WTC11 (cell line): Measurements from ENCODE around the gene CTNNA3. TPM values are rescaled to one million over a fixed set of nuclear protein-coding genes. Genes with fewer than 3 reads are reported as not detected.

Experiments used
- ATAC-seq: fragments of 200-7000 bp; cut with Tn5 transposase; 2 replicates; pipeline ENCODE4 v1.10.0; 2021; ENCODE audit warnings: mild to moderate bottlenecking, moderate library complexity
- CTCF ChIA-PET: fragments of 300-600 bp; sonication (Branson Sonifier 250); formaldehyde crosslinking; loops from one replicate; lab custom pipeline; 2021; ENCODE audit warnings: antibody characterized with exemption; lab: Charles Lee
- POLR2A ChIA-PET: fragments of 350-600 bp; sonication (Branson Sonifier 250); formaldehyde crosslinking; loops from one replicate; lab custom pipeline; 2021; ENCODE audit warnings: antibody characterized with exemption; lab: Charles Lee
- DNase-seq: peaks from one replicate; pipeline ENCODE4 v3.0.0; 2021; ENCODE audit warnings: low spot score
- H3K27ac Mint-ChIP-seq: 2 replicates; pipeline ENCODE4 v1.8.0; 2021; ENCODE audit warnings: mixed read lengths
- H3K27me3 Mint-ChIP-seq: 2 replicates; pipeline ENCODE4 v1.8.0; 2021; ENCODE audit warnings: low read depth, mild to moderate bottlenecking, moderate library complexity, mixed read lengths
- H3K36me3 Mint-ChIP-seq: 2 replicates; pipeline ENCODE4 v1.8.0; 2021; ENCODE audit warnings: mixed read lengths
- H3K4me1 Mint-ChIP-seq: 2 replicates; pipeline ENCODE4 v1.8.0; 2022; ENCODE audit warnings: mixed read lengths
- H3K4me3 Mint-ChIP-seq: 2 replicates; pipeline ENCODE4 v1.8.0; 2021; ENCODE audit warnings: mild to moderate bottlenecking, moderate library complexity, mixed read lengths
- H3K9me3 Mint-ChIP-seq: 2 replicates; pipeline ENCODE4 v1.8.0; 2021; ENCODE audit warnings: mixed read lengths
- ATF2 ChIP-seq: sonication (generic); formaldehyde crosslinking; IDR thresholded peaks from 2 replicates; pipeline ENCODE4 v1.8.1; 2022; ENCODE audit warnings: low read depth, missing genetic modification reagents, borderline replicate concordance
- ATF6 ChIP-seq: sonication (generic); formaldehyde crosslinking; IDR thresholded peaks from 2 replicates; pipeline ENCODE4 v1.8.1; 2023; ENCODE audit warnings: mild to moderate bottlenecking, missing genetic modification reagents
- CBFB ChIP-seq: sonication (generic); formaldehyde crosslinking; IDR thresholded peaks from 2 replicates; pipeline ENCODE4 v1.8.1; 2022; ENCODE audit warnings: mild to moderate bottlenecking, low read depth, missing genetic modification reagents
- CREM ChIP-seq: sonication (generic); formaldehyde crosslinking; IDR thresholded peaks from 2 replicates; pipeline ENCODE4 v1.8.1; 2022; ENCODE audit warnings: mild to moderate bottlenecking, missing genetic modification reagents, moderate library complexity
- ELF4 ChIP-seq: sonication (generic); formaldehyde crosslinking; IDR thresholded peaks from 2 replicates; pipeline ENCODE4 v1.8.1; 2022; ENCODE audit warnings: low read depth, mild to moderate bottlenecking, moderate library complexity, missing genetic modification reagents
- ESRRA ChIP-seq: sonication (generic); formaldehyde crosslinking; IDR thresholded peaks from 2 replicates; pipeline ENCODE4 v1.8.1; 2022; ENCODE audit warnings: mild to moderate bottlenecking, missing genetic modification reagents, borderline replicate concordance
- HMGA2 ChIP-seq: fragments of 250-450 bp; sonication (Bioruptor Pico); IDR thresholded peaks from 2 replicates; pipeline ENCODE4 v1.4.0; 2021; ENCODE audit warnings: mild to moderate bottlenecking, moderate library complexity
- IRF2 ChIP-seq: sonication (generic); formaldehyde crosslinking; IDR thresholded peaks from 2 replicates; pipeline ENCODE4 v1.8.0; 2022; ENCODE audit warnings: low read depth, missing genetic modification reagents, borderline replicate concordance
- KAT7 ChIP-seq: sonication (generic); formaldehyde crosslinking; IDR thresholded peaks from 2 replicates; pipeline ENCODE4 v1.8.1; 2023; ENCODE audit warnings: missing genetic modification reagents, mild to moderate bottlenecking, borderline replicate concordance
- NFATC4 ChIP-seq: fragments of 250-450 bp; sonication (Bioruptor Pico); IDR thresholded peaks from 2 replicates; pipeline ENCODE4 v1.9.0; 2021; ENCODE audit warnings: mild to moderate bottlenecking
- NFYB ChIP-seq: sonication (generic); formaldehyde crosslinking; conservative IDR thresholded peaks from 2 replicates; pipeline ENCODE4 v1.8.0; 2022; ENCODE audit warnings: low read depth, missing genetic modification reagents
- NR3C1 ChIP-seq: sonication (generic); formaldehyde crosslinking; conservative IDR thresholded peaks from 2 replicates; pipeline ENCODE4 v1.8.1; 2023; ENCODE audit warnings: low read depth, mild to moderate bottlenecking, missing genetic modification reagents
- ZBTB21 ChIP-seq: sonication (generic); formaldehyde crosslinking; IDR thresholded peaks from 2 replicates; pipeline ENCODE4 v1.8.1; 2023; ENCODE audit warnings: mild to moderate bottlenecking, missing genetic modification reagents, borderline replicate concordance
- ZNF281 ChIP-seq: sonication (generic); formaldehyde crosslinking; IDR thresholded peaks from 2 replicates; pipeline ENCODE4 v1.8.0; 2023; ENCODE audit warnings: mild to moderate bottlenecking, missing genetic modification reagents
- ZNF396 ChIP-seq: fragments of 250-450 bp; sonication (Bioruptor Pico); IDR thresholded peaks from 2 replicates; pipeline ENCODE4 v1.8.0; 2021; ENCODE audit warnings: mild to moderate bottlenecking, moderate library complexity, borderline replicate concordance
- ZNF532 ChIP-seq: fragments of 250-450 bp; sonication (Bioruptor Pico); IDR thresholded peaks from 2 replicates; pipeline ENCODE4 v1.9.0; 2021; ENCODE audit warnings: mild to moderate bottlenecking, borderline replicate concordance
- total RNA-seq: library from RNA; stranded (reverse); gene quantifications from 3 replicates; pipeline ENCODE4 v1.2.3, GENCODE V29; 2021
- TF ChIP-seq, protein P1 (sequence below): sonication (generic); formaldehyde crosslinking; IDR thresholded peaks from 2 replicates; pipeline ENCODE4 v1.8.1; 2023; ENCODE audit warnings: mild to moderate bottlenecking, missing genetic modification reagents, moderate library complexity

CTNNA3 gene
- total RNA-seq, 1 experiment from 2014 or later: 6.1 TPM

- ChIA-PET POLR2A (no interaction called here), CTCF (no interaction called here)
- H3K27me3 Mint-ChIP-seq: no peaks in the 10 kb centered on the region; the same call in 1 of the 2 replicates
- no peak overlapping the region for H3K27ac Mint-ChIP-seq
- DNase-seq (no peak), ATAC-seq (no peak)
- peaks cover 9% of the 10 kb centered on the region for H3K4me1 Mint-ChIP-seq
- H3K4me3 Mint-ChIP-seq: no peak overlapping the region
- no peaks in the 10 kb centered on the region for H3K9me3 Mint-ChIP-seq
- H3K36me3 Mint-ChIP-seq: no peaks in the 10 kb centered on the region
- TF ChIP-seq ATF6 (CRISPR knock-in tag) (no peak), NFYB (CRISPR knock-in tag) (no peak), ZNF281 (CRISPR knock-in tag) (no peak), IRF2 (CRISPR knock-in tag) (no peak), ZNF396 (no peak), ELF4 (CRISPR knock-in tag) (no peak), ZBTB21 (CRISPR knock-in tag) (no peak), ZNF532 (CRISPR knock-in tag) (no peak), CREM (CRISPR knock-in tag) (no peak), ESRRA (CRISPR knock-in tag) (no peak), KAT7 (CRISPR knock-in tag) (no peak), CBFB (no peak), NFATC4 (CRISPR knock-in tag) (no peak), NR3C1 (CRISPR knock-in tag) (no peak), HMGA2 (no peak)
- TF ChIP-seq, protein P1, sequence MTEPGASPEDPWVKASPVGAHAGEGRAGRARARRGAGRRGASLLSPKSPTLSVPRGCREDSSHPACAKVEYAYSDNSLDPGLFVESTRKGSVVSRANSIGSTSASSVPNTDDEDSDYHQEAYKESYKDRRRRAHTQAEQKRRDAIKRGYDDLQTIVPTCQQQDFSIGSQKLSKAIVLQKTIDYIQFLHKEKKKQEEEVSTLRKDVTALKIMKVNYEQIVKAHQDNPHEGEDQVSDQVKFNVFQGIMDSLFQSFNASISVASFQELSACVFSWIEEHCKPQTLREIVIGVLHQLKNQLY: no peak
Measured at GRCh38 chr10:66842867-66843266, 853.1 kb downstream of the CTNNA3 start.

GRCh38 chr10:66842371-66842770 is 853.6 kb downstream of the CTNNA3 start:
- Mint-ChIP-seq H3K9me3 (no peaks in the 10 kb centered on the region), H3K36me3 (no peaks in the 10 kb centered on the region), H3K27me3 (no peaks in the 10 kb centered on the region; the same call in 1 of the 2 replicates), H3K4me1 (peaks cover 9% of the 10 kb centered on the region), H3K4me3 (no peak overlapping the region), H3K27ac (no peak overlapping the region)
- no peak for TF ChIP-seq ATF2 (CRISPR knock-in tag)
- no peak for TF ChIP-seq CREM (CRISPR knock-in tag)
- ATAC-seq (no peak), DNase-seq (no peak)
- CTCF ChIA-PET: no interaction called here
- POLR2A ChIA-PET: no interaction called here
